SH-SY5Y (cell line): Measurements from ENCODE around the gene SEC61A1.

Experiments used
- GATA2 ChIP-seq: IDR thresholded peaks from 2 replicates; pipeline ENCODE4 v1.6.1; 2011; ENCODE audit warnings: mild to moderate bottlenecking, low read depth, low read length
- GATA3 ChIP-seq: IDR thresholded peaks from 2 replicates; pipeline ENCODE4 v1.6.1; 2011; ENCODE audit warnings: low read depth, mild to moderate bottlenecking, low read length, moderate library complexity

Gene SEC61A1

GRCh38 chr3:128051837-128052594 lies at the start of gene SEC61A1:
SEC61A1 (plus strand) TSS chr3:128052437; CDS start chr3:128052553, 116 bp downstream.
- TF ChIP-seq GATA2 (no peak), GATA3 (no peak)

DNA sequence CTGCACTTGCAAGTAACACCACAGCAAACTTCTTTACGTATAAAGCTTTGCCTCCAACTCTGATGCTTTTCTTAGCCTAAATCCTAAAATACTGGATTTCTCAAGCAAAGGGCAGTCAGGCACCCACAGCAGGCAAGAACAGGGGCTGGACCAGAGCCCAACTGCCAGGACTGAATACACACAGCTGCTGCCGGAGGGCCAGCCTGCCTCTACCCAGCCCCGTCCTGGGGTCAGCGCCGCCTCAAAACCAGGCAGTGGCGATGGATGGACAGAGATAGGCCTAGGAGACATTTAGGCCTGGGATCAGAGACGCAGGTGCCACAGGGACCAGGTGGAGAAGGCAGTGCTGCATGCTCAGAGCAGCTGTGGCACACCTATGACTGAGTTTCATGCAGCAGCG lies 47.6 kb upstream of the SEC61A1 start:
- TF ChIP-seq GATA3 = no peak
- TF ChIP-seq GATA2 = no peak

- TF ChIP-seq GATA2 = no peak
Measured at GRCh38 chr3:128006061-128007032, 45.9 kb upstream of the SEC61A1 start.

DNA sequence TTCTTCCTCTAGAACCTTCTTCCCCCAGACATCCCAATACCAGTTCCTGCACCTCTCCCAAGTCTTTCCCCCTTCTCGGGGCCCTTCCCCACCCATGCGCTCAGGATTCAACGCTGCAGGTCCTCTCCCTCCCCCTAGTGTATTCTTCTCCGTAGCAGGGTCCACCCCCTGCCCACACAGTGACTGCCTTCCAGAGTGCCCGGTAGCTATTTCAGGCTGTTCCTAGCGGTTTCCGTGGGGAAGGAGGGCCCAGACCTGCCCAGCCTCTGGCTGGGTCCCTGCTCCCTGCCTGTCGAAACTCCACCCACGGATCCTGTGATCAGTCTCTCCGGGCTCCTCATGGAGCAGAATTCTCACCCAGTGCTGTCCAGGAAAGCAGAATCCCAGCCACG lies 45.2 kb upstream of the SEC61A1 start:
- no peak for TF ChIP-seq GATA2
- TF ChIP-seq GATA3 = no peak

GRCh38 chr3:128009952-128010846 lies 42.0 kb upstream of the SEC61A1 start:
- no peak for TF ChIP-seq GATA2
- no peak for TF ChIP-seq GATA3

DNA sequence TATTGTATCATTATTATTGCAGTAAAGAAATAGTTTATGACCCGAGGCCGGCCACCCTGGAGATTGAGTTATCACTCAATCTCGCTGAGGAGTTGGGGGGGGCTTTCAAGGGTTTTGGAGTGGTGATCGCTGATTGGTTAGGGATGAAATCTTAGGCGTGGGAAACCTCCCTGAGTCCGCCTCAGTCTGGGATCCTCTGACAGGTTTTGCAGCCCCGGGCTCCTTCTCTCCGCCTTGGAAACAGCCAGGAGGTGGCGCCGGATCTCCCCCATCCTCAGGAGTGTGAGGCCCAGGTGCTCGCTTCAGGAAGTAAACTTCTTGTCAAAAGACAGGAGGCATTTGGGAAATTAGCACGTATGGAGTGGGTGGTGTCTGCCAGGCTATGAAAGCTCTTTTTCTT lies 41.1 kb upstream of the SEC61A1 start:
- TF ChIP-seq GATA2 (no peak), GATA3 (no peak)

DNA sequence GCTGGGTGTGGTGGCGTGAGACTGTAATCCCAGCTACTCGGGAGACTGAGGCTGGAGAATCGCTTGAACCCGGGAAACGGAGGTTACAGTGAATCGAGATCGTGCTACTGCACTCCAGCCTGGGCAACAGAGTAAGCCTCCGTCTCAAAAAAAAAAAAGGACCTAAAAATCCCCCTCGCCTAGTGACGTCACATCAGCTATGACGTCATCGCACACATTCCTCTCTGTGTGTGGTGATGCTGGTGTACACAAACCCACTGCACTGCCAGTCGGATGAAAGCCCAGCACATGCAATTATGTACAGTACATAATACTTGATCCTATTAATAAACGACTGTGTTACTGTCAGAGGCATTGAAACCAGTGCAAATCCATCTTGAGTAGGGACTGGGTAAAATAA lies 40.2 kb upstream of the SEC61A1 start:
- TF ChIP-seq GATA3 (no peak), GATA2 (no peak)

- TF ChIP-seq GATA3 (no peak), GATA2 (no peak)
Measured at GRCh38 chr3:128014548-128014947, 37.7 kb upstream of the SEC61A1 start.

- no peak for TF ChIP-seq GATA2
- no peak for TF ChIP-seq GATA3
Measured at GRCh38 chr3:128016502-128016901, 35.7 kb upstream of the SEC61A1 start.

DNA sequence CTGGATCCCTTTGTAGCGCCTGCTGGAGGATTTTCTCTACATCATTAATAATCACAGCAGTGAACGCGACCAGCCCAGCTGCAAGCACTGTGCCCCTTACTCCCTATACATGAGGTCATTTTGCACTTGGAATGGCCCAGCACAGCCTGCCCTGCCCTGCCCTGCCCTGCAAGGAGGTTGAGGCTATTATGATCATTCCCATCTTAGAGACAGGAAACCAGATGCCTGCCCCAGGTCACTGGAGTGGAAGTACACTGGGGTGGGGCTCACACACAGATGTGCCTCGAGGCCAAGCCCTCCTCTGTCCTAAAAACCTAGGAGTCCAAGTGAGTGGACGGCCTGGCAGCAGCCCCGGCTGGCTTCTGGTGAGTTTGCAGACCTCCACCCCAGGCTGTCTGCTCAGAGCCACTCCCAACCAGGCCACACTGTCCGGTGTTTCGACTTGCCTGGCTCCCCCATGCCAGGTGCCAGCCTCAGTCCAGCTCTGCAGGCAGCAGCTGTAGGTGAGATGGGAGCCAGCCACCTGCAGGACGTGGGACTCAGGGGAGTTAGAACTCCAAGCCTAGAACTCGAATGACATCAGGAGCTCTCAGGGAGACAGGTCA lies 30.4 kb upstream of the SEC61A1 start:
- no peak for TF ChIP-seq GATA2
- no peak for TF ChIP-seq GATA3

GRCh38 chr3:128033102-128033501 lies 19.1 kb upstream of the SEC61A1 start:
- TF ChIP-seq GATA2 (no peak), GATA3 (no peak)

- no peak for TF ChIP-seq GATA3
- TF ChIP-seq GATA2 = no peak
Measured at GRCh38 chr3:128036119-128036518, 16.1 kb upstream of the SEC61A1 start.

DNA sequence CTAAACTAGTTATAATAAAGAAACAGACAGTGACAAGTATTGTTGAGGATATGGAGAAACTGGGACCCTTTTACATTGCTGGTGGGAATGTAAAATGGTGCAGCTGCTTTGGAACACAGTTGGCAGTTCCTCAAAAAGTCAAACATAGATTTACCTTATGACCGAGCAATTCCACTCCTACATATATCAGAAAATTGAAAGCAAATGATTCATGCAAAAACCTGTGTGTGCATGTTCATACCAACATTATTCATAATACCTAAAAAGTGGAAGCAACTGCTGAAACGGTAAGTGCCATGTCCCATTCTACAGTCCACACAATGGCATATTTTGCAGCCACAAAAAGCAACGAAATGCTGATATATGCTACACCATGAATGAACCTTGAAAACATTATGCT lies 12.2 kb upstream of the SEC61A1 start:
- TF ChIP-seq GATA3 (no peak), GATA2 (no peak)

GRCh38 chr3:128040660-128041059 lies 11.6 kb upstream of the SEC61A1 start:
- no peak for TF ChIP-seq GATA2
- no peak for TF ChIP-seq GATA3
